Measurements from ENCODE around the gene TOM1.

Gene TOM1

DNA sequence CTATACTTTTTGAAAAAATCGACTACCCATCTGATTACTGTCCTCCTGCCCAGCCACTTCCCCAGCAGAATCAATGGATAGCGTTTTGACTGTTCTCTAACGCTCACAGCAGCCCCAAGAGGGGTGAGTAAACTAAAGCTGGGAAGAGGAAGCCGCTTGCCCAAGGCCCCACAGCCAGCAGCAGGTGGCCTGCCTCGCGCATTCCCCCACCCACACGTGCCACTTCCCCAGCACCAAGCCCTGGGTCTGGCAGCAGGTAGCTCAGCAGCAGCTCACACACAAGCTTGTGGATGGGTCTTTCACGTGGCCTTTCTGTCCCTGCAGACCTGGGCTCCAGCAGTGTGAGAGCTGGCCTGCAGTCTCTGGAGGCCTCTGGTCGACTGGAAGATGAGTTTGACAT is 34.3 kb downstream of the TOM1 start:
- H3K36me3 ChIP-seq (ENCODE audit: insufficient read depth, low read length) = peaks cover 51% of the 10 kb centered on the region
- no peaks in the 10 kb centered on the region for H3K4me1 ChIP-seq (ENCODE audit: insufficient read depth, low read length)
- no peak overlapping the region for H2AFZ ChIP-seq (ENCODE audit: low read depth, low read length)

DNA sequence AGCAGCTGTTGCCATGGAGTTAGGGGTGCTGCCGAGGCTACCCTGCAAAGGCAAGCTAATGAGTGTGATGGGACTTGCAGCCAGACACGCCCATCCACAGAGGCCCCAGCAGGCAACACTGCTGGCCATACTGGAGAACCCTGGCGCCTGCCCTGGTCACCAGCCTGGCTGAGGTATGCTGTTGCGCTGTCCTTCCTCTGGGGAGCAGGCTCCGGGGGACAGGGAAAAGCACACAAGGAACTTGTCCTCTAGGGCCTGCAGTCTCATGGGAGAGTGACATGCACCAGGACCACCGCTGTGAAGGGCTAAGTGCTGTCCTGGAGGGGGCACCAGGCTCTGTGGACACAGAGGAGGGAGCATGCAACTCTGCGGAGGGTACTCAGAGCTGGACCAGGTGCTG is 35.8 kb downstream of the TOM1 start:
- H3K9me3 ChIP-seq (ENCODE audit: low read length) = no peaks in the 10 kb centered on the region
- H3K36me3 ChIP-seq (ENCODE audit: insufficient read depth, low read length) = peaks cover 45% of the 10 kb centered on the region
- H3K4me3 ChIP-seq (ENCODE audit: low read length) = no peak overlapping the region
- H3K27me3 ChIP-seq (ENCODE audit: insufficient read depth, low read length) = no peaks in the 10 kb centered on the region
- H2AFZ ChIP-seq (ENCODE audit: low read depth, low read length) = no peak overlapping the region
- no peaks in the 10 kb centered on the region for H3K4me1 ChIP-seq (ENCODE audit: insufficient read depth, low read length)

More for the DNA sequence above, 34.3 kb downstream of the TOM1 start:
- no peak overlapping the region for H3K4me3 ChIP-seq (ENCODE audit: low read length)
- H3K27me3 ChIP-seq (ENCODE audit: insufficient read depth, low read length) = no peaks in the 10 kb centered on the region
- H3K9me3 ChIP-seq (ENCODE audit: low read length) = no peaks in the 10 kb centered on the region

DNA sequence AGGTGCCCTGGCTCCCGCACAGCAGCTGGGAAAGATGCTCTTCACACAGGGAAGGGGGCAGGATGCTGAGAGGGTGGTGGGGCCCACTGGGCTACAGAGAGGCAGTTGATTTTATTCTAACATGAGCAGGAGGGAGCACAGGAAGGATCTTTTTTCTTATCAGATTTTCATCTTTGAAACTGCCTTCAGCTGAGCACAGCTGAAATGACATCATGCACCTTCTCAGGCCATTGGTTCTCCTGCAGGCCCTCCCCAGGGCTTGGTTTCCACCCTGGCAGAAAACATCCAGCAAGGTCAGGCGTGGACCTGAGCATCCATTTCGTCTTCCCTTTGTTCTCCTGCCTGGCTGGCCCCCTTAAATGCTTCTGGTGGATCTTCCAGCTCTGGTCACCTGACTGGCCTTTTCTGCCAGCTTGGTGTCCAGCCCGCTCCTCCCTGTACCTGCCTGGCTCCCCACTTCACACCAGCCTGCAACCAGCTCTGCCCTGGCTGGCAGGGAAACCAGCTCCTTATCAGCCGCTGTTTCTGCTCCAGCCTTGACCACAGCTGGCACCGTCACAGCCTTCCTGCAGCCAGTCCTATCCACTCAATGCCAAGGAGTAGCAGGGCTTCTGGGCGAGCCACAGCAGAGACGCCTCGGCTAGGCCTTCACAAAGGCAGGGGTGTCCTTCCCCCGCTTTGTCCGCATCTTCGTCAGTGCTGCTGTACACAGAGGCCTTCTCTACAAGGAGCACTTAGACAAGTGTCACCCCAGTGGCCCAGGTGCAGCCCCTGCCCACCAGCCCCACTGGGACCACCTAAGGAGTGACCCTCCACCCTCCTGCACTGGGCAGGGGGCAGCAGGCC is 36.5 kb downstream of the TOM1 start:
- H2AFZ ChIP-seq (ENCODE audit: low read depth, low read length) = no peak overlapping the region
- no peaks in the 10 kb centered on the region for H3K9me3 ChIP-seq (ENCODE audit: low read length)
- H3K4me1 ChIP-seq (ENCODE audit: insufficient read depth, low read length) = no peaks in the 10 kb centered on the region
- peaks cover 48% of the 10 kb centered on the region for H3K36me3 ChIP-seq (ENCODE audit: insufficient read depth, low read length)
- no peak overlapping the region for H3K4me3 ChIP-seq (ENCODE audit: low read length)
- no peaks in the 10 kb centered on the region for H3K27me3 ChIP-seq (ENCODE audit: insufficient read depth, low read length)

DNA sequence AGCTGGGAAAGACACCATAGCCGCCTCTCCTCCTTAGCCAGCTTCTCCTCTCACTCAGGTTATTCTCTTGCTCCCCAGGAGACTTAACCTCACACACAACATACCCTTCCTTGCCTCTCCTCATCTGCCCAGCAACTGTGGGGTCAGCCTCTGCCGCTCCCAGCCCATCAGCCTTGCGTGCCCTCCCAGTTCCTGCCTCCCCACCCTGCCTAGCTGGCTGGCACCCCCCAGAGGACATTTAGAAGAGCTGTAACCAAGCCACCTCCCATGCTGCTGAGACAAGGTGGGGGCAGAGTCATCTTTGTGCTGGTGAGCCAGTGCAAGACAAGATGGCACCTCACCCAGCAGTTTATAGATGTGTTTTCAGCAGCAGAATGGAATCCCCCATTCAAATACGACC is 38.2 kb downstream of the TOM1 start:
- Histone ChIP-seq H3K4me3 (ENCODE audit: low read length) (no peak overlapping the region), H3K4me1 (ENCODE audit: insufficient read depth, low read length) (no peaks in the 10 kb centered on the region), H3K9me3 (ENCODE audit: low read length) (no peaks in the 10 kb centered on the region), H3K36me3 (ENCODE audit: insufficient read depth, low read length) (peaks cover 43% of the 10 kb centered on the region), H3K27me3 (ENCODE audit: insufficient read depth, low read length) (no peaks in the 10 kb centered on the region), H2AFZ (ENCODE audit: low read depth, low read length) (no peak overlapping the region)

DNA sequence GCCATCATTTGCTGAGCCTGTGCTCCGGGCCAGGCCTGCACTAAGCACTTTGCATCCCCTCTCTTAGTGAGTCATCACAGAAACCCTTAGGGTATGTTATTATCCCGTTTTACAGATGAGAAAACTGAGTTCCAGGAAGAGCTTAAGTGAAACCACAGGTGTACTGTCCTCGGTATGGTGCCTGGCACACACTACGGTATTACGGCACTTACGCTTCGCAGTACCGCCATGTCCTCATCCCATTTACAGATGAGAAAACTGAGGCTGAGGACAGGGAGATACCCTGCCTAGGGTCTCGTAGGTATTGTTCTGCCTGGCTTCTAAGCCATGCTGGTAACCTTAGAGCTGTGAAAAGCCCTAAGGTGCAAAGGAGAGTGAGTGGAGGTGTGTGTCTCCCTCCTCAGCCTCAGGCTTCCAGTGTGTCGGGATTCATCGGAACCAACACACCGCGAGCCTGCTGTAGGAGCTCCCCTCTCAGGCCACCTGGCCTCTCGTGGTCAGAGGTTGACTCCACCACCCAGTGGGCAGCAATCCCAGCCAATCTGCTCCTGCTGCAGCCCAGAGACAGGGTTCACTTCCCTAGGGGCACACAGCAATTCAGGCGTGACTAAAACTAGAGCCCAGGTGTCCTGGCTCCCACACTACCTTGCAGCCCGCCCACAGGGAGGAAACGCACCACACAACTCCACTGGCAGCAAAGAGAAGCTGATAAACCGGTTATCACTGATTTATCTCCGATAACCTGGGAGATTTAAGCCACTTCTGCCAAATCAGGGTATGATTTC is 41.6 kb downstream of the TOM1 start:
- H3K4me3 ChIP-seq (ENCODE audit: low read length) = no peak overlapping the region
- no peaks in the 10 kb centered on the region for H3K27me3 ChIP-seq (ENCODE audit: insufficient read depth, low read length)
- no peaks in the 10 kb centered on the region for H3K9me3 ChIP-seq (ENCODE audit: low read length)
- H3K36me3 ChIP-seq (ENCODE audit: insufficient read depth, low read length) = peaks cover 12% of the 10 kb centered on the region
- no peaks in the 10 kb centered on the region for H3K4me1 ChIP-seq (ENCODE audit: insufficient read depth, low read length)
- no peak overlapping the region for H2AFZ ChIP-seq (ENCODE audit: low read depth, low read length)

DNA sequence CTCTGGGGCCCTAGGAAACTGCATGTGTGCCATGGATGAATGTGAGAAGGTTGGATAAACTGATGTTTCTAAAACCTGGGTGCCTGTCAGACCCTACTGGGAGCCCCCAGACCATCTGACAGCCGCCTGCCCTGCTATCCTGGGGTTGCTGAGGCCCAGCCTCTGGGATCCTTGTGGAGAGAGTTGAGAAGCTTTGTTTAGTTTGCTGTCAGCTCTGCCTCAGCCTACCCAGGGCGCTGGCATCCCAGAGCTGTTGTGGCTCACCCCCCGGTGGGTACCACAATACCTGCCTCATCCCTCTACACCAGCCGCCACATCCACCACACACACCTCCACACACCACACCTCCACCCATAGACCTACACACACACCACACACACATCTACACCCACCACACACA is 42.7 kb downstream of the TOM1 start:
- no peaks in the 10 kb centered on the region for H3K4me1 ChIP-seq (ENCODE audit: insufficient read depth, low read length)
- H2AFZ ChIP-seq (ENCODE audit: low read depth, low read length) = no peak overlapping the region
- peaks cover 10% of the 10 kb centered on the region for H3K36me3 ChIP-seq (ENCODE audit: insufficient read depth, low read length)

DNA sequence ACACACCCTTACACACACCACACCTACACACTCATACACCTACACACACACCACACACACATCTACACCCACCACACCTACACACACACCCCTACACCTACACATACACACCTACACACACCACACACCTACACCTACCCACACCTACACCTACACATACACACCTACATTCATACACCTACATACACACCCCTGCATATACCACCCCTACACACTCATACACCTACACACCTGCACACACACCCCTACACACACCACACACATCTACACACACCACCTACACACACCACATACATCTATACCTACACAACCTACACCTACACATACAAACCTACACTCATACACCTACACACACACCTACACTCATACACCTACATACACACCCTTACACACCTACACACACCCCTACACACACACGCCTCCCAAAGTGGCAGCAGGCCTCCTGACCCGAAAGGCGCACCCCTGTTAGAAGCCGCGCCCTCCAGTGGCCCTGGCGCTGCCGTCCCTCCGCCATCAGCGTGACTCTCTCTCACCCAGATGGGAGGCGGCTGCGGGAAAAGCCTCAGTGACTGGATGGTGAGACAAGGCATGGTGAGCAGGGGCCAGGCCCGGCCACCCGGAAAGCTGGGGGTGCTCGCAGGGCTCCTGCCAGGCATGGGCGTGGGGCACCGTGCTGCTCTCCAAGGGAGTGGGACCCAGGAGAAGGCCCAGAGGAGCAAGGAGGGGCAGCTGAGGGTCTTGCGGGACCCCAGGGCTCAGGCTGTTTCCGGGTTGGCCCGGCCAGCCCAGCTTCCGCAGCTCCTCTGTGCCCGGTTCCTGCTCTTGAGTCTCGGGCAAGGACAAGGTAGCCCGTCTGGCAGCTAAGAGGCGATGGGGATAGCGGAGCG is 44.2 kb downstream of the TOM1 start:
- Histone ChIP-seq H3K4me3 (ENCODE audit: low read length) (no peak overlapping the region), H3K9me3 (ENCODE audit: low read length) (no peaks in the 10 kb centered on the region), H3K4me1 (ENCODE audit: insufficient read depth, low read length) (no peaks in the 10 kb centered on the region), H2AFZ (ENCODE audit: low read depth, low read length) (no peak overlapping the region), H3K27me3 (ENCODE audit: insufficient read depth, low read length) (no peaks in the 10 kb centered on the region), H3K36me3 (ENCODE audit: insufficient read depth, low read length) (peaks cover 10% of the 10 kb centered on the region)

More for the DNA sequence above, 42.7 kb downstream of the TOM1 start:
- no peaks in the 10 kb centered on the region for H3K27me3 ChIP-seq (ENCODE audit: insufficient read depth, low read length)
- H3K9me3 ChIP-seq (ENCODE audit: low read length) = no peaks in the 10 kb centered on the region
- H3K4me3 ChIP-seq (ENCODE audit: low read length) = no peak overlapping the region

DNA sequence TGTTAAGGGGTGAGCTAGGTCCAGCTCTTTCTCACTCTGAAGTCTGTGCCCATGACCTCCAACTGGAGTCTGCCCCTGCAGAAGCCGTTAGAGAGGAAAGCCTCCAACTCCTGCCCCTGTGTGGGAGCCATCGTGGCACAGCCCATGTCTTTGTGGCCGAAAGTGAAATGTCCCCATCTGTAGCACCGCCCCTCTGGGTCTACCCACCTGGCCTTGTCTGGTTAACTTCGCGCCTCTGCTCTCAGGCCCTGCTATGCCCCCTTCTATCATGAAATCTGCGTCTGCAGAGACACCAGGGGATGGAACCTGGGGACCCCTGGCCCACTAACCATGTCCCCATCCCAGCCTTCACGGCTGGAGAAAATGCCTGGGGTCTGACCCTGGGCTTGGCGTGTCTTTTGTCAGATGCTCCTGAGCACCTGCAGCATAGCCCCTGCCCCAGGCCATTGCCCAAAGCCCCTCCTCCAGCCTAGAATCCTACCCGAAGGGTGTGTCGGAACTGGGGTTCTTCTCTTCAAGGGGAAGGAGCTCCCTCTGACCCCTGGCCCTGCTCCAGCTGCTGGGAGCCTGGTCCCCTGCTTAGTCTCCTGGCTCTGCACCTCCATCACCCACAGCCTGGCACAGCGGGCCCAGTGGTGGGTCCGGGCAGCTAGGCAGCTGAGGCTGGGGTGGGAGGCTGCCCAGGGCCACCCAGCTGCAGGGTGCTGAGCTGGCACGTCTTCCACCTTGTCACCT is 45.4 kb downstream of the TOM1 start:
- Histone ChIP-seq H3K9me3 (ENCODE audit: low read length) (no peaks in the 10 kb centered on the region), H3K27me3 (ENCODE audit: insufficient read depth, low read length) (no peaks in the 10 kb centered on the region), H3K4me3 (ENCODE audit: low read length) (no peak overlapping the region), H3K36me3 (ENCODE audit: insufficient read depth, low read length) (peaks cover 10% of the 10 kb centered on the region), H3K4me1 (ENCODE audit: insufficient read depth, low read length) (no peaks in the 10 kb centered on the region), H2AFZ (ENCODE audit: low read depth, low read length) (no peak overlapping the region)

DNA sequence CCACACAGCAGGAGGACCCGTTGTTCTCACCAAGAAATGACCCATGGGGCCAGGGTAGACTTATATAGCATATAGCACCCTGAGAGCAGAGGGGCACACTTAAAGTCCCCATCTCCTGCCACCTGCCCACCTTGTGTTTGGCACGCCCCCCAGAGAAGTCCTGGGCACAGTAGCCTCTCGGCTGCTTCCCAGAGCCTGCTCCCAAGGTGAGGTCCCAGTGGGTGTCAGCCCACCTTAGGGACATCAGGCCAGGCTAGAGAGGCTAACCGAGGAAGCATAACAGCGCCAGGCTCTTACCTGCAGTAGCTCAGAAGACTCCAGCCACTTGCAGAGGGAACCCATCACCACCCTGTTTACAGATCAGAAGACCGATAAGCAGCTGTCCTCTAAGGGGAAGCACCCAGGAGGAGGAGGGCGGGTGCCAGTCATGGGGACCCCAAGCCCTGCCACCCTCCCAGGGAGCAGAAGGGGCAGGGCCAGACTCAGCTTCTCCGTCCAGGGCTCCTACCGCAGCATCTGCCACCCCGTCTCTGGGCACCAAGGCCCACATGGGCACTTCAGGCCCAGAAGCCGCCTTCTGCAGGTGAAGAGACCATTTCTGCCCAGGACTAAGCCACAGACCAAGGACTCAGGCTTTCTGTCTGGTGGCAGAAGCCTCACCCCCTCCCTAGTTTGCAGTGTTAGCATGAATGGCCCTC is 46.3 kb downstream of the TOM1 start:
- H3K4me3 ChIP-seq (ENCODE audit: low read length) = no peak overlapping the region
- peaks cover 6% of the 10 kb centered on the region for H3K36me3 ChIP-seq (ENCODE audit: insufficient read depth, low read length)
- peaks cover 5% of the 10 kb centered on the region for H3K4me1 ChIP-seq (ENCODE audit: insufficient read depth, low read length)
- no peak overlapping the region for H2AFZ ChIP-seq (ENCODE audit: low read depth, low read length)
- no peaks in the 10 kb centered on the region for H3K27me3 ChIP-seq (ENCODE audit: insufficient read depth, low read length)
- no peaks in the 10 kb centered on the region for H3K9me3 ChIP-seq (ENCODE audit: low read length)

DNA sequence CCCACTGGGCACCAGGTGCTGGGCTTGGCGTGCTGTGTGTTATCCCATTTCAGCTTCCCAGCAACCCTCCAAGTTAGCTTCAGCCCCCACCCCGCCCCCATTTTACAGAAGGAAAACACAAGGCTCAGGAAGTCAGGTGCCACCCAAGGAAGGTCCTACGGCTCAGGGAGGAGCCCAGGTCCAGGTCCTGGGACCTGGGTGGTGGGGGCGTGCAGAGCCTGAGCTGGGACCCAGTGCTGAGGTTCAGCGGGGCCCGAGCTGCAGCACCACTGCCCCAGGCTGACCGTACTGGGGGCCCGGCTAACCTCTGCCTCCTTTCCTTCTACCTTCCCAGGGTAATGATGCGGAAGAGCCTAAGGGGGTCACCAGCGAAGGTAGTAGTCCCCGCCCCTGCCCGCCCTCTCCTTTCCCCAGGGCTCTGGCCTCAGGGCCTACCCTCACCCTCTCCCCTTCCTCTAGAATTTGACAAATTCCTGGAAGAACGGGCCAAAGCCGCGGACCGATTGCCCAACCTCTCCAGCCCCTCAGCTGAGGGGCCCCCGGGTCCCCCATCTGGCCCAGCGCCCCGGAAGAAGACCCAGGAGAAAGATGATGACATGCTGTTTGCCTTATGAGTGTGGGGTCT is 47.0 kb downstream of the TOM1 start:
- Histone ChIP-seq H3K36me3 (ENCODE audit: insufficient read depth, low read length) (peaks cover 3% of the 10 kb centered on the region), H2AFZ (ENCODE audit: low read depth, low read length) (no peak overlapping the region), H3K9me3 (ENCODE audit: low read length) (no peaks in the 10 kb centered on the region), H3K4me3 (ENCODE audit: low read length) (no peak overlapping the region), H3K4me1 (ENCODE audit: insufficient read depth, low read length) (peaks cover 10% of the 10 kb centered on the region), H3K27me3 (ENCODE audit: insufficient read depth, low read length) (no peaks in the 10 kb centered on the region)

DNA sequence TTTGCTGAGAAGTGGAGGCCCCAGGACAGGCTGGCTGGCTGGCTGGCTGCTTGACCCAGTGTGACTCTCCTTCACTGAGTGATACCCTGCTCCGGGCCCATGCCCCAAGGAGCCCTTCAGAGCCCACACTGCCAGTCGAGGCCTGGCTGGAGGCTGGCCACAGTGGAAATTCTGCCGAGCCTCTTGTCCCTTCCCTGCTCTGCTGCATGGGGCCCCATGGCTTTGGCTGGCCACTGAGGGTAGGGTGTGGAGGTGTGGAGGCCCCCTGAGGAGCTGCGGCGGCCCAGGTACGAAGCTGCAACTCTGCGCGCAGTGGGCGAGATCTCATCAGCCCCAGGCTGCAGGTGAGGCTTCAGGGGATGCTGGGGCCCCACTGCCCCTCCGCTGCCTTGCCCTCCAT is 47.8 kb downstream of the TOM1 start:
- Histone ChIP-seq H2AFZ (ENCODE audit: low read depth, low read length) (no peak overlapping the region), H3K4me3 (ENCODE audit: low read length) (no peak overlapping the region), H3K4me1 (ENCODE audit: insufficient read depth, low read length) (peaks cover 10% of the 10 kb centered on the region), H3K36me3 (ENCODE audit: insufficient read depth, low read length) (no peaks in the 10 kb centered on the region), H3K9me3 (ENCODE audit: low read length) (no peaks in the 10 kb centered on the region), H3K27me3 (ENCODE audit: insufficient read depth, low read length) (no peaks in the 10 kb centered on the region)
